ENCODE results near the gene CAPZB.

The CAPZB gene

DNA sequence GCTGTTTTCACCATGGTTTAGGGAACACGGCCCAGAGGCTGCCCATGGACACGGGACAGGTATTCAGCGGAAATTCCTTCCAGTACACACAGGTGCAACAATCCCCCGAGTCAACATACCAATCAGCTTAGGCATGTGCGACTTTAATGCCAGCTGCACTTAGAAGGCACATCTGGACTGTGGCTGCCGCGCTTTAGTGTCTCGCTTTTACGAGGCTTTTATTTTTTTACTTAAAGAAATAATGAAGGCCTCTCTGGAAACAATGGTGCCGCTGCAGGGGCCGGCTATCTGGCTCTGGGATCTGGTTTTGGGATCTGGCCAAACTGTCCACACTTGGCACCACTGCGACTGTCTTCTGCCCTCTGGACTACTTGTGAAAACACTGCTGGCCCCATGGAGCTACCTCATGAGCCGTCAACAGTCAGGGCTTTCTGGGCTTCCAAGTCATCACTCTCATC is 117.7 kb downstream of the CAPZB start:
- no peak for DNase-seq (ENCODE audit: low read depth, low spot score)

GRCh38 chr1:19366599-19367536 is 118.5 kb downstream of the CAPZB start:
- DNase-seq (ENCODE audit: low read depth, low spot score), result no peak

GRCh38 chr1:19365721-19366120 is 119.6 kb downstream of the CAPZB start:
- DNase-seq (ENCODE audit: low read depth, low spot score), result no peak

GRCh38 chr1:19363536-19364152 is 121.7 kb downstream of the CAPZB start:
- DNase-seq (ENCODE audit: low read depth, low spot score), result no peak

- DNase-seq (ENCODE audit: low read depth, low spot score), result no peak
These were observed 123.7 kb downstream of the CAPZB start for GRCh38 chr1:19361611-19362147.

DNA sequence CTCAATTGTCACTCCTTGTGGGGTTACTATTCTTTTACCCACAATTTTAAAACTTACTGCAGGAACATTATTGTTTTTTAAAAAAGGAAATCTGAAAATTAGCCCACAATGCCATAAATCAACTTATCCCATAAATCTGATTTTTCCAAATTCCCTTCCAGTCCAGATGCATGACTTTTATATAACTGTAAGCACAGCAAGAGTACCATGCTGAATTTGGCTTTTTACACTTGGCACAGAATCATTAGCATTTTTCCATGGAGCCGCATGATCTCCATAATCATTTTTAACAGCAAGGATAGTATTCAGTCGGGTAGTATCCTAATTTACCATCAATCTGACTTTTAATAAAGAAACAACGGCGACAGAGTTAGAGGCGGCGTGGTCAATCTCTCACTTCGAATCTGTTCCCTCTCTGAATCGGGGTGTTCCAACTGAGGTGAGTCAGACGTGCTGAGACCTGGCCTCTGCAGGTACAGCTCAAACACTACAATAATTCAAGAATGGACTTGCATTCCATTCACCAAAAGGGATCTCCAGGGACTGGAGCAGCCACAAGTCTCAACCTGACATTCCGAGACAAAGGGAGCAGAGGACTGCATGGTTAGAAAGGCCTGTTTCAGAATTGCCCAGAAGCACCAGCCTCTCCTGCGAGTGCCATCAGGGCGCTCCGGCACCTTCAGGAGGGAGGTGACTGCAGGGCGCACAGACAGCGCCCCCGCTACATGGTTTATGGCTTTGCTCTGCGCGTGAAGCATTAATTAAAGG is 124.3 kb downstream of the CAPZB start:
- DNase-seq (ENCODE audit: low read depth, low spot score), result peak; percentile 26

GRCh38 chr1:19360432-19360831 is 124.9 kb downstream of the CAPZB start:
- DNase-seq (ENCODE audit: low read depth, low spot score), result peak; percentile 26

GRCh38 chr1:19360016-19360415 is 125.3 kb downstream of the CAPZB start:
- DNase-seq (ENCODE audit: low read depth, low spot score), result no peak

DNA sequence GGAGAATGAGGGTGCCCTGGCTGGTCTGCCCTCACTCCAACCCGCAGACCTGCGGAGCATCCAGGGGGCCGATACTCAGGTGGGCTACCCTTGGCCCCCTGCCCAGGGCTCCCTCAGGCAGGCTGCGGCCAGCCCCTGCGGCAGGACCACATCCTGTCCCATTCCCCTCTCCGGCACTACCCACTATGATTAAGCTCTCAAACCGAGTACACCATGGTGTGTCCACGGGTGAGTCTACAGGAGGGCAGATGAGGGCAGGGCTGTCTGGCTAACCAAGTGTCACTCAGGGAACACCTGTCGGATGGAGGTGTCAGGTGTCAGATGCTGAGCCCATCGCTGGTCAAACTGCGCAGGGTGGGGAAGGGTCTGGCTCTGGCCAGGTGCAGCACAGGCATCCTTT is 126.0 kb downstream of the CAPZB start:
- no peak for DNase-seq (ENCODE audit: low read depth, low spot score)

GRCh38 chr1:19358710-19359109 is 126.6 kb downstream of the CAPZB start:
- no peak for DNase-seq (ENCODE audit: low read depth, low spot score)

DNA sequence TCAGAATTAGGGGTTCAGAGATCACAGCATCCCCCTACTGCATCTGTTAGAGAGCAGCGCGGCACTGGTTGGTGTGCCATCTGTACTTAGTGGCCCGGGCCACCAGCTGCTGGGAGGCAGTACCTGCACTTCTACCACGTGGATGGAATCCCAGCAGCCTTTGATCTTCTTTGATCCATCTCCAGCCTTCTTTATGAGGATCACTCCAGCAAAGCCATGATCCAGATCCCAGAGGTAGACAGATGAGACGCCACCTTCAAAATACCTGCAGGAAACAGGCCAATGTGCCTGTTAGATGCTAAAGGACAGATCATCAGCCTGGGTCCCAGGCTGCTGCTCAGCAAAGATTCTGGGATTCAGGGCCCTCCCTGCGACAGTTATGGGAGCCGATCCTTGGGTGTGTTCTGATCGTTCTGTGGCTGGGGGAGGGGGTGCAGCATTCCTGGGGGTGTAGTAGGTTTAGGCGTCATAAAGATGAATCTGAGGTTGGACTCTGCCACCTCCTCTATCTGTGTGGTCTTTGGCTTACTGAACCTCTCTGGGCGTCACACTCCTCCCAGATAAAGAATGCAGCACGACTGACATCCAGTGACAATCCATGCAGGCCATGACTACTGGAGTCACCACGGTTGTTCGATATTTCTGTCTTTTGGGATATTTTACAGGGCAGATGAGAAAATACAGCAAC is 127.9 kb downstream of the CAPZB start:
- DNase-seq (ENCODE audit: low read depth, low spot score), result no peak

DNA sequence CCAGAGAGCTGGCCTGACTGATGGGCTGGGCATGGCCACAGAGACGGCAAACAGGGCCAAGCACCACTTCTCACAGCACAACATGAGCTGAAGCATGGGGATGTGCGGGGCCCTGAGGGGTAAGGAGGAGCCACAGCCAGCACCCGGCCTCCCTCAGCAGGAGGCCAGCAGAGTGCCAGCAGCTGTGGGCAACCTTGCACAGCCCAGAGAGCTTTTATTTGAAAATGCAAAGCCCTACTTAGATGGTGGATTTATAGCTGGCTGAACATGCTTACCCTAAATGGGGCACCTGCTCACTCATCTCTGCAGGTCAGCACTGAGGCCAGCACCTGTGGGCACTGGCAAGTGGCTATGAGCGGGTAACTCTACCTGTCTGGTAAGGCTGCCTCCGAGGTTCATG is 129.1 kb downstream of the CAPZB start:
- no peak for DNase-seq (ENCODE audit: low read depth, low spot score)

DNA sequence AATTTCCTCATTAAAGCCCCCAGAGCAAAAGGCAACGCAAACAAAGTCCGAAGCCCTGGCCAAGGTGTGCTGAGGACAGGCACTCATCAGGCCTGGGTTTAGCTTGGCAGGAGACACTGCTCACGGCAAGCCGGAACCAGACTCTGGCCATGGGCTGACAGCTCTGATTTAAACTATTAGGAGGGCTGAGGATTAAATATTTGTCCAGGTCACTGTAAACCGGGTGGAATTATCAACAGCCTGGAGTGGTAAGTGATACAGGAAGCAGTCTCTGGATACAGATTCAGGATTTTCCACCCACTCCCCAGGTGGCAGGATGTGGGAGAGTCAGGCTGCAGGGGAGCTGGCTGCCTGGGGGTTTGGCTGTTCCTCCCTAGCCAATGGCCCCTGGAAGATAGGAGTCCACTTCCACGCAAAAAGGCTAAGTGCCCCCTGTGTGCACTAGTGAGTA is 130.8 kb downstream of the CAPZB start:
- DNase-seq (ENCODE audit: low read depth, low spot score), result no peak

DNA sequence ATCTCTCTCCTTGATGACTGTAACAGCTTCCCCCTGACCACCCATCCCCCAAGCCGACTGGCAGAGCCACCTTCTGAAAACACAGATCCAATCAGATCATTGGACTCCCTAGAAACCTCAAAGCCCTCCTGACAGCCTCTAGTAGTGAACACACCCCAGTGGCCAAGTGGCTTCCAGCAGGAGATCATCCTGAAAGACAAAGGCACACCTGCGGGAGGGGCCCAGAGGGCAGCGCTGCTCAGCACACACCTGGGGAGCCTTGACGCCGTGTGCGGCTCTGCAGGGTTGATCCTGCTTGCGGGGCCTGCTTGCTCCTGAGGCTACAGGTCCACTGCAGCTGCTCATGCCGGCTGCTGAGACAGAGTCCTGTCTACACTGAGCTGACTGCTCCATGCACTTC is 131.7 kb downstream of the CAPZB start:
- peak; percentile 86 for DNase-seq (ENCODE audit: low read depth, low spot score)

DNA sequence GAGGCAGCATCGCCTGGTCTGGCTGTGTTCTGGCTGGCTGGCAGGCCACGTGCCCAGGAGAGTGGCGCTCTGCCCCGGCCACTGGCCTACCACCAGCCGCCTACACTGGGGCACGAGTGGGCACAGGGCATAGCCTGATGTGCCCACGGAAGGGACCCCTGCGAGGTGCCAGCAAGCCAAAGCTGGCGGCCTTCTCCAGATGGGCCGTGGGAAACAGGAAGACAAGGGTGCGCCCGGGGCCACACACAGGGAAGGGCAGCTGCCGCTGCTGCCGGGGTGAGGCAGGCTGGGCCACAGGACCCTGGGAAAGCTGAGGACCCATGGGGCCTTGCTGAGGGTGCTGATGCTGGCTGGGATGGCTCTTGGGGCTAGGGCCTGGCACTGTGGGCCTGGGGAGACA is 132.5 kb downstream of the CAPZB start:
- no peak for DNase-seq (ENCODE audit: low read depth, low spot score)

DNA sequence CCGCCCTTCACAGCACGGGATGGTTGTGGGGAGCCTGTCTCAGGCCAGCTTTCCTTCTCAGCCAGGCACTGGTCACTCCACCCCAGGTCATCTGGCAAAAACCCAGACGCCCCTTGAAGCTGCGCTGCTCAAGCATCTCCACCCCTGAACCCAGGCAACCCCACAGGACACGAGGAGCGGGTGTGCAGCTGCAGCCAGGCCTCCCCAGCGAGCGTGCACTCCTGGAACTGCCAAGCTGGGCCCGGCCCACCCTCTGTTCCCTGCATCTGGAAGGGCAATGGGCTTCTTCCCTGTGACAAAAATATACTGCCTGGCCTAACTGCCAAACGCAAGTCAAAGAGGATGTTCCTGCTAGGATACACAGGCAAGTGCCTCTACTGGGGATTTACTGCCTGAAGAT is 133.5 kb downstream of the CAPZB start:
- DNase-seq (ENCODE audit: low read depth, low spot score), result no peak

GRCh38 chr1:19350566-19350965 is 134.8 kb downstream of the CAPZB start:
- no peak for DNase-seq (ENCODE audit: low read depth, low spot score)

DNA sequence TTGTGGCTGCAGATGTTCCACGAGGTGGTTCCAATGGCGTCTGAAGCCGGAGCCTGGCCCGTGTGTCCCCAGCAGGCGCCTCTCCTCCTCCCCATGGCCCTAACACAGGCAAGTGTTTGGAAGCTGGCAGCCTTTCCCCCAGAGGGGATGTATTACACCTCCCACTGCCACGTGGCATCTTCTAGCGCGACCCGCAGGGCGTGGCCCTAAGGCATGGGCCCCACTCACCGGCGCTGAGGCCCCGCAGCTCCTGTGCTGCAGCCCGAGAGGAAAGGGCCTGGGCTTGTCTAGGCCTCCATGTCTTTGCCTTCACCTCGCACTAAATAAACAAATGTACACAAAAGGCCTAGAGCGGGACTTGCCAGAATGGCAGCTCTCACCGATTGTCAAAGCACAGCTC is 135.3 kb downstream of the CAPZB start:
- no peak for DNase-seq (ENCODE audit: low read depth, low spot score)

- no peak for DNase-seq (ENCODE audit: low read depth, low spot score)
These were observed 136.7 kb downstream of the CAPZB start for GRCh38 chr1:19348441-19349198.

DNA sequence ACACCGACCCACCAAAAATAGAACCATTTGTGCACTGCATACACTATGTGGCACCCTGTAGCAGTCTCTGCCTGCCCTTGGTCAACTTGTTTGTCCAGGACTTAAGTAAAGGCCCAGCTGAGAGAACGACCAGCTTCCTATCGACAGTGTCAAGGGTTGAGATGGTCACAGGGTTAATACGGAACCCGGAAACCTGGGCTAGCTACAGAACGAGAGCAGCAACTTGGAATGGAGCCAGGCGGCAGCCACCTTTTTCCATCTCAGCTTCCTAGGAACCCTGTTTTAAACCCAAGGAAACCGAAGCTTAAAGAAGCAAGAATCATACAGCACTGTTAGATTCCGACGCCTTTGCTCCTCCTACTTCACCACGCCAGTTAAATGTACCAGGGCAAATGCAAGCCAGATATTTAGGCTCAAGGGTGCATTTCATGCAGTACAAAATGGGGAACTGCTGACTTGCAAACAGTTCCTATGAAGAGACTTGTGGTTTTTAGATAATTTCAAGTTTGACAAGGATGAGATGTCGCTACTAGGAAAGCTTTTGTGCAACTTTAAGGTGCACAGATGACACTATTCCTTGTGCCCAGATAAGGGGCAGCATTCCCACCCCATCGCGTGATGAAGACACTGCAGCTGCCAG is 137.7 kb downstream of the CAPZB start:
- no peak for DNase-seq (ENCODE audit: low read depth, low spot score)
